ENCODE results near the gene SLC27A5. TPM values are rescaled to one million over a fixed set of nuclear protein-coding genes. Genes with fewer than 3 reads are reported as not detected.

SLC27A5 gene
- total RNA-seq, 4 donors from 2014 or later = 2.6 to 7.4 (median 5.5) TPM

GRCh38 chr19:58476498-58477015 lies 35.2 kb downstream of the SLC27A5 start:
- Histone ChIP-seq H3K4me1 (peaks cover 0 to 27% (median 12%) of the 10 kb centered on the region in 3 donors), H3K27me3 (no peaks in the 10 kb centered on the region), H3K9me3 (no peaks in the 10 kb centered on the region), H3K27ac (peak overlapping the region; percentile 68 to 94 (median 89)), H3K36me3 (peaks cover 0 to 69% of the 10 kb centered on the region in 2 donors), H3K4me3 (peak overlapping the region; percentile 59 to 71)
- peak; percentile 64 for TF ChIP-seq POLR2AphosphoS5 (IDR thresholded peaks at IDR 0.05)
- TF ChIP-seq EP300 (IDR thresholded peaks at IDR 0.05) = no peak
- WGBS, 2 donors (ENCODE audit: low coverage in 1 of 2) = 2 to 7% methylated on average over 5 to 10 of the region's 27 CpGs
- ATAC-seq = no peak

GRCh38 chr19:58475714-58476497 lies 35.9 kb downstream of the SLC27A5 start, which contains the start of gene ZNF446:
Gene ZNF446, plus strand, starts transcription at chr19:58476352. Its CDS starts 867 bp downstream, at chr19:58477219.
- Histone ChIP-seq H3K9me3 (no peaks in the 10 kb centered on the region), H3K36me3 (peaks cover 0 to 67% of the 10 kb centered on the region in 2 donors), H3K27me3 (no peaks in the 10 kb centered on the region), H3K4me3 (peak within 1 kb of the TSS; percentile 59 to 71), H3K4me1 (peaks cover 0 to 27% (median 12%) of the 10 kb centered on the region in 3 donors), H3K27ac (peak within 1 kb of the TSS; percentile 68 to 94 (median 89))
- no peak for TF ChIP-seq CTCF (IDR thresholded peaks at IDR 0.05)
- TF ChIP-seq POLR2A (IDR thresholded peaks at IDR 0.05) = peak; percentile 45 to 56
- no peak for TF ChIP-seq EP300 (IDR thresholded peaks at IDR 0.05)
- peak; percentile 80 for TF ChIP-seq POLR2AphosphoS5 (IDR thresholded peaks at IDR 0.05)
- 0% methylated on average over 1 to 2 of the region's 64 CpGs for WGBS, 2 donors (ENCODE audit: low coverage in 1 of 2)
- peak; percentile 95 for ATAC-seq

- no peak for ATAC-seq
- TF ChIP-seq CTCF (IDR thresholded peaks at IDR 0.05) = no peak
- TF ChIP-seq EP300 (IDR thresholded peaks at IDR 0.05) = no peak
- TF ChIP-seq POLR2AphosphoS5 (IDR thresholded peaks at IDR 0.05) = no peak
- no peak for TF ChIP-seq POLR2A (IDR thresholded peaks at IDR 0.05)
- Histone ChIP-seq H3K27me3 (no peaks in the 10 kb centered on the region), H3K27ac (peak overlapping the region; percentile 68 to 94 (median 89)), H3K4me1 (peaks cover 0 to 27% (median 12%) of the 10 kb centered on the region in 3 donors), H3K4me3 (peak overlapping the region; percentile 59 to 71), H3K36me3 (peaks cover 0 to 67% of the 10 kb centered on the region in 2 donors), H3K9me3 (no peaks in the 10 kb centered on the region)
- WGBS, 2 donors (ENCODE audit: low coverage in 1 of 2) = 44 to 58% methylated on average over 5 to 7 of the region's 27 CpGs
Observed at GRCh38 chr19:58474997-58475713, 36.6 kb downstream of the SLC27A5 start.

GRCh38 chr19:58474291-58474996 lies 37.3 kb downstream of the SLC27A5 start:
- no peak for TF ChIP-seq POLR2AphosphoS5 (IDR thresholded peaks at IDR 0.05)
- TF ChIP-seq EP300 (IDR thresholded peaks at IDR 0.05) = no peak
- no peak for TF ChIP-seq CTCF (IDR thresholded peaks at IDR 0.05)
- TF ChIP-seq POLR2A (IDR thresholded peaks at IDR 0.05) = no peak
- Histone ChIP-seq H3K36me3 (peaks cover 0 to 67% of the 10 kb centered on the region in 2 donors), H3K9me3 (no peaks in the 10 kb centered on the region), H3K4me3 (no peak overlapping the region), H3K4me1 (peaks cover 0 to 27% (median 12%) of the 10 kb centered on the region in 3 donors), H3K27ac (peak overlapping the region in 3 of 4 donors; percentile 87 to 94 (median 91)), H3K27me3 (no peaks in the 10 kb centered on the region)
- whole genome bisulfite sequencing, 2 donors (ENCODE audit: low coverage in 1 of 2) = 73 to 78% methylated on average over 11 to 12 of the region's 12 CpGs
- no peak for ATAC-seq

- TF ChIP-seq POLR2A (IDR thresholded peaks at IDR 0.05) = no peak
- Histone ChIP-seq H3K4me3 (no peak overlapping the region), H3K4me1 (peaks cover 0 to 32% (median 12%) of the 10 kb centered on the region in 3 donors), H3K9me3 (no peaks in the 10 kb centered on the region), H3K27ac (no peak overlapping the region), H3K36me3 (peaks cover 0 to 64% of the 10 kb centered on the region in 2 donors), H3K27me3 (no peaks in the 10 kb centered on the region)
- ATAC-seq = no peak
Observed at GRCh38 chr19:58473775-58474174, 38.0 kb downstream of the SLC27A5 start.
